ENCODE results near the gene MCUB.

- no peak for TF ChIP-seq POLR2A (IDR thresholded peaks at IDR 0.05; ENCODE audit: low read depth, low read length)
- TF ChIP-seq POLR2AphosphoS5 (IDR thresholded peaks at IDR 0.05; ENCODE audit: low read depth, low read length): no peak
Observed at GRCh38 chr4:109571494-109571893, 11.4 kb downstream of the MCUB start.
